CD14-positive monocyte (primary cell): Measurements from ENCODE around the gene PALM. TPM values are rescaled to one million over a fixed set of nuclear protein-coding genes. Genes with fewer than 3 reads are reported as not detected.
A peak's percentile ranks its signal among the peaks of the same experiment; 100 is the strongest.

ENCODE experiments used
- DNase-seq, 3 donors: peaks; one replicate each; pipeline ENCODE4 v3.0.0-alpha.2; 2011 to 2022
- H2AFZ ChIP-seq: 2 replicates; pipeline ENCODE4 v1.6.0; 2012; ENCODE audit warnings: mild to moderate bottlenecking, low read depth, low read length, inconsistent platforms; ENCODE audit not compliant: insufficient read depth, poor library complexity, severe bottlenecking
- H3K27ac ChIP-seq, 2 donors: 1 replicate in 1 of 2; 2 replicates in 1 of 2; pipeline ENCODE4 v1.5.1; 2012 to 2013; ENCODE audit warnings: low read length in 2 of 2, control low read depth in 1 of 2, inconsistent platforms in 1 of 2, low read depth in 1 of 2, mild to moderate bottlenecking in 1 of 2
- H3K27me3 ChIP-seq, 2 donors: one replicate each; pipeline versions ENCODE4 v1.6.0 to v1.6.1; 2011 to 2013; ENCODE audit warnings: low read length in 2 of 2; ENCODE audit not compliant: control insufficient read depth in 2 of 2, insufficient read depth in 2 of 2
- H3K36me3 ChIP-seq, 2 donors: replicated peaks in 1 of 2; 1 replicate in 1 of 2; 2 replicates in 1 of 2; pipeline versions ENCODE4 v1.5.1 to v1.6.1; 2012 to 2013; ENCODE audit warnings: low read length in 2 of 2, control low read depth in 1 of 2, inconsistent platforms in 1 of 2, mild to moderate bottlenecking in 1 of 2; ENCODE audit not compliant: insufficient read depth in 2 of 2, control insufficient read depth in 1 of 2
- H3K4me1 ChIP-seq, 2 donors: 1 replicate in 1 of 2; 2 replicates in 1 of 2; pipeline versions ENCODE4 v1.5.1 to v1.6.1; 2012 to 2013; ENCODE audit warnings: low read length in 2 of 2, control low read depth in 1 of 2, inconsistent platforms in 1 of 2, mild to moderate bottlenecking in 1 of 2, moderate library complexity in 1 of 2; ENCODE audit not compliant: insufficient read depth in 2 of 2, control insufficient read depth in 1 of 2
- H3K4me2 ChIP-seq: replicated peaks from 2 replicates; pipeline ENCODE3; 2012; ENCODE audit warnings: low read length, moderate library complexity, mild to moderate bottlenecking; ENCODE audit not compliant: poor library complexity, severe bottlenecking; ENCODE audit errors: extremely low read depth
- H3K4me3 ChIP-seq, 3 experiments: fragments of 200-600 bp in 1 of 3; sonication (generic) in 1 of 3; replicated peaks in 1 of 3; 1 replicate in 2 of 3; 2 replicates in 1 of 3; pipeline ENCODE4 v1.5.1; 2011 to 2013; ENCODE audit warnings: low read length in 3 of 3, mild to moderate bottlenecking in 3 of 3, control low read depth in 2 of 3, low read depth in 2 of 3, inconsistent platforms in 1 of 3, moderate library complexity in 1 of 3
- H3K79me2 ChIP-seq: 2 replicates; pipeline ENCODE4 v1.6.0; 2012; ENCODE audit warnings: mild to moderate bottlenecking, control low read depth, inconsistent platforms, low read length, moderate library complexity; ENCODE audit not compliant: insufficient read depth
- H3K9ac ChIP-seq: 2 replicates; pipeline ENCODE4 v1.6.0; 2017; ENCODE audit warnings: low read length, mild to moderate bottlenecking; ENCODE audit not compliant: insufficient read depth, poor library complexity, severe bottlenecking
- H3K9me3 ChIP-seq, 2 donors: replicated peaks in 1 of 2; 1 replicate in 1 of 2; 2 replicates in 1 of 2; pipeline versions ENCODE4 v1.5.1 to v1.6.1; 2012 to 2013; ENCODE audit warnings: low read length in 2 of 2, control low read depth in 1 of 2; ENCODE audit not compliant: control insufficient read depth in 1 of 2, insufficient read depth in 1 of 2
- H4K20me1 ChIP-seq: 2 replicates; pipeline ENCODE4 v1.6.0; 2012; ENCODE audit warnings: mild to moderate bottlenecking, low read length, control low read depth, moderate library complexity; ENCODE audit not compliant: insufficient read depth
- H3K27ac Mint-ChIP-seq, 7 donors: one replicate each; pipeline ENCODE4 v1.8.0; 2020; ENCODE audit warnings: mild to moderate bottlenecking in 7 of 7, mixed read lengths in 7 of 7, moderate library complexity in 6 of 7, inconsistent platforms in 2 of 7
- H3K27me3 Mint-ChIP-seq, 3 donors: one replicate each; pipeline ENCODE4 v1.8.0; 2021 to 2022; ENCODE audit warnings: low read depth in 3 of 3, mild to moderate bottlenecking in 3 of 3, mixed read lengths in 3 of 3, moderate library complexity in 3 of 3, inconsistent platforms in 1 of 3
- H3K36me3 Mint-ChIP-seq, 2 donors: one replicate each; pipeline ENCODE4 v1.8.0; 2020; ENCODE audit warnings: mixed read lengths in 2 of 2, inconsistent platforms in 1 of 2, mild to moderate bottlenecking in 1 of 2
- H3K4me1 Mint-ChIP-seq: one replicate; pipeline ENCODE4 v1.8.0; 2020; ENCODE audit warnings: mild to moderate bottlenecking, mixed read lengths
- H3K4me3 Mint-ChIP-seq, 2 donors: one replicate each; pipeline ENCODE4 v1.8.0; 2020; ENCODE audit warnings: mild to moderate bottlenecking in 2 of 2, mixed read lengths in 2 of 2, moderate library complexity in 1 of 2
- H3K9me3 Mint-ChIP-seq, 7 donors: one replicate each; pipeline ENCODE4 v1.8.0; 2020 to 2022; ENCODE audit warnings: mixed read lengths in 7 of 7, mild to moderate bottlenecking in 6 of 7, moderate library complexity in 6 of 7, inconsistent platforms in 2 of 7
- WGBS: methylation state at CpG from one replicate; pipeline ENCODE4 v1.1.5; 2013; ENCODE audit warnings: missing lambda C conversion rate; ENCODE audit not compliant: insufficient coverage; 5-methylcytosine and 5-hydroxymethylcytosine counted together
- intact Hi-C, 2 donors: fragments of 100-400 bp; cut with micrococcal nuclease; formaldehyde crosslinking; loops; one replicate each; pipeline versions ENCODE4 v1.15.0 to v1.15.1; 2023
- polyA plus RNA-seq, 3 donors: library from polyadenylated mRNA; depleted of rRNA in 1 of 3; unstranded in 2 of 3; stranded (reverse) in 1 of 3; fragments of 300-500 nt in 2 of 3; fragments of >200 nt in 1 of 3; fragmentation: Illumina TruSeq in 2 of 3; gene quantifications; 1 replicate in 2 of 3; 2 replicates in 1 of 3; pipeline ENCODE4 v1.2.3, GENCODE V29; 2012 to 2021
- TF ChIP-seq, protein P1 (sequence below): fragments of 200-600 bp; IDR thresholded peaks from one replicate; pipeline ENCODE4 v1.8.0; 2022; ENCODE audit warnings: antibody characterized with exemption, mild to moderate bottlenecking

The PALM gene
- polyA plus RNA-seq, 3 donors: 0.23 TPM; not detected in 2

DNA sequence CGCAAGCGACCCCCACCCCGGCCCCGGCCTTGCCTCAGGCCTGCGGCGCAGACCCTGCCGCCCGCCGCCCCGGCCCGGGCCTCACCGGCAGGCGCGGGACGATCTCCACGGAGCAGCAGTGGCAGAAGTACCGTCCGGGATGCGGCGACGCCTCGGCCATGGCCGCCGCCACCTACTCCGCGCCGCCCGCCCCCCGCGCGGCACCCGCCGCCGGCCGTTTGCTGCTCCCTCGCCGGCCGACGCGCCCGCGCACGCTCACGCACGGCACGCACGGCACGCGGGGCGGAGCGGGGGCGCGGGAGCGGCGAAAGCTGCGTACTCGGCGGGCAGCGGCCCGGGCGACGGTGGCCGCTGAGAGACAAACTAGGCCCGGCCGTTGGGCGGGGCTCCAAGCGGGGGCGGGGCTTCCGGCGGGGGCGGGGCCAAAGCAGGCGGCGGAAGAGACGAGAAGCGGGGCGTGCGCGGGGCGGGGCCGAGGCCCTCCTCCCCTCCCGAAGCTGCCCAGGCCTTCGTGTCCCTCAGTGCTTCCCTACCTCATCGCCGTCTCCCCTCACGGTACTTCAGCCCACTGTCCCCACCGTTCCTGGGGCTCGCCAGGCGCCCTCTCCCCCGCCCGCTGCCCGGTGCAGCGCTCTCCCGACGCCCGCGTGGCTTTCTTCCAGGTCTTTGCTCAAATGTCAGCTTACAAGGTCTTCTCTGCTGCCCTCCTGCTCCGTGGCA, 45.6 kb upstream of the PALM start, which contains the start of gene RNF126:
Gene RNF126, minus strand, starts transcription at position 253 of the 720 bp plus-strand sequence. Its CDS starts 93 bp downstream, at position 160.
- Histone ChIP-seq H3K27me3 (no peaks in the 10 kb centered on the region), H4K20me1 (peaks cover 41% of the 10 kb centered on the region), H3K9me3 (no peaks in the 10 kb centered on the region), H3K79me2 (peaks cover 48% of the 10 kb centered on the region), H3K4me3 (peak within 1 kb of the TSS; percentile 61 to 93 (median 88)), H2AFZ (peak within 1 kb of the TSS; percentile 94), H3K36me3 (peaks cover 7 to 9% of the 10 kb centered on the region in 2 donors), H3K4me1 (peaks cover 64 to 84% of the 10 kb centered on the region in 2 donors), H3K4me2 (peak within 1 kb of the TSS; percentile 87), H3K9ac (peak within 1 kb of the TSS; percentile 91), H3K27ac (peak within 1 kb of the TSS; percentile 75 to 88)
- peak within 1 kb of the TSS; percentile 86 to 96 (median 93) for H3K27ac Mint-ChIP-seq
- H3K36me3 Mint-ChIP-seq: peaks cover 2 to 17% of the 10 kb centered on the region in 2 donors
- TF ChIP-seq, protein P1, sequence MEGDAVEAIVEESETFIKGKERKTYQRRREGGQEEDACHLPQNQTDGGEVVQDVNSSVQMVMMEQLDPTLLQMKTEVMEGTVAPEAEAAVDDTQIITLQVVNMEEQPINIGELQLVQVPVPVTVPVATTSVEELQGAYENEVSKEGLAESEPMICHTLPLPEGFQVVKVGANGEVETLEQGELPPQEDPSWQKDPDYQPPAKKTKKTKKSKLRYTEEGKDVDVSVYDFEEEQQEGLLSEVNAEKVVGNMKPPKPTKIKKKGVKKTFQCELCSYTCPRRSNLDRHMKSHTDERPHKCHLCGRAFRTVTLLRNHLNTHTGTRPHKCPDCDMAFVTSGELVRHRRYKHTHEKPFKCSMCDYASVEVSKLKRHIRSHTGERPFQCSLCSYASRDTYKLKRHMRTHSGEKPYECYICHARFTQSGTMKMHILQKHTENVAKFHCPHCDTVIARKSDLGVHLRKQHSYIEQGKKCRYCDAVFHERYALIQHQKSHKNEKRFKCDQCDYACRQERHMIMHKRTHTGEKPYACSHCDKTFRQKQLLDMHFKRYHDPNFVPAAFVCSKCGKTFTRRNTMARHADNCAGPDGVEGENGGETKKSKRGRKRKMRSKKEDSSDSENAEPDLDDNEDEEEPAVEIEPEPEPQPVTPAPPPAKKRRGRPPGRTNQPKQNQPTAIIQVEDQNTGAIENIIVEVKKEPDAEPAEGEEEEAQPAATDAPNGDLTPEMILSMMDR: no peak
- under 1% methylated on average over 97 of the region's 97 CpGs for WGBS
- H3K4me1 Mint-ChIP-seq: peaks cover 60% of the 10 kb centered on the region
- intact Hi-C loops: loop anchor here (1.0 to 5.0 kb wide), 6 partner anchors 18 to 134 kb away; partner anchors contain the start of genes BSG (in 1 of the 2), POLRMT (in 1 of the 2) and PTBP1 (in 1 of the 2)
- peaks cover 0 to 1% (median 0%) of the 10 kb centered on the region in 3 donors for H3K27me3 Mint-ChIP-seq
- H3K4me3 Mint-ChIP-seq: peak within 1 kb of the TSS; percentile 91 to 97
- peaks cover 0 to 4% (median 0%) of the 10 kb centered on the region in 7 donors for H3K9me3 Mint-ChIP-seq
- peak; percentile 87 to 89 (median 89) for DNase-seq

DNA sequence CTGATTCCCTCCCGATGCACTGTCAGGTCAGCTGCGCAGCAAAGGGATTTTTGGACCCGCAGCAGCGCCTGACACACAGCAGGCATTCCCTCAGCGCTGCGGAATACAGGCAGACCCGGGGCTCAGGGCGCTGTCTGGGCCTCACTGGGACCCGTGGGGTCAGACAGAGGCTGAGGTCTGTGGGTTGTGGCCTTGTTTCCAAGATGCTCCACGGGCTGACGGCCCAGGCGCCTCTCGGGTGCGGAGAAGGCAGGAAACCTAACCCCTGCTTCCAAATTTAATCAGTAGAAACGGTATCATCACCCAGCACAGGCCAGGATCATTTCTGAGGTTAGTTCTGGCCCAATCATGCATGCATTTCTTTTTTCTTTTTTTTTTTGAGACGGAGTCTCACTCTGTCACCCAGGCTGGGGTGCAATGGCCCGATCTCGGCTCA, 45.0 kb upstream of the PALM start:
- peak overlapping the region; percentile 57 for H3K9ac ChIP-seq
- Mint-ChIP-seq H3K4me3 (peak overlapping the region; percentile 74 to 84), H3K9me3 (peaks cover 0 to 4% (median 1%) of the 10 kb centered on the region in 7 donors), H3K4me1 (peaks cover 65% of the 10 kb centered on the region), H3K27me3 (peaks cover 0 to 1% (median 0%) of the 10 kb centered on the region in 3 donors), H3K27ac (peak overlapping the region; percentile 84 to 94 (median 90)), H3K36me3 (peaks cover 2 to 11% of the 10 kb centered on the region in 2 donors)
- H2AFZ ChIP-seq: peak overlapping the region; percentile 94
- TF ChIP-seq, protein P1: no peak
- H3K4me1 ChIP-seq: peaks cover 70 to 90% of the 10 kb centered on the region in 2 donors
- 54% methylated on average over 16 of the region's 18 CpGs for WGBS
- peak overlapping the region; percentile 87 for H3K4me2 ChIP-seq
- intact Hi-C loops: loop anchor here (1.0 to 5.0 kb wide), 7 partner anchors 17 to 134 kb away; partner anchors contain the start of genes BSG (in 1 of the 2), POLRMT (in 1 of the 2) and PTBP1 (in 1 of the 2)
- no peaks in the 10 kb centered on the region for H3K27me3 ChIP-seq
- peak overlapping the region; percentile 24 to 77 (median 43) for H3K4me3 ChIP-seq
- H3K36me3 ChIP-seq: peaks cover 1 to 4% of the 10 kb centered on the region in 2 donors
- H3K9me3 ChIP-seq: no peaks in the 10 kb centered on the region
- peak overlapping the region; percentile 74 to 88 for H3K27ac ChIP-seq
- no peak for DNase-seq
- H4K20me1 ChIP-seq: peaks cover 35% of the 10 kb centered on the region
- peaks cover 42% of the 10 kb centered on the region for H3K79me2 ChIP-seq
